Lung (tissue), 12 donors: ENCODE results near the gene ITPRID1. TPM values are rescaled to one million over a fixed set of nuclear protein-coding genes. Genes with fewer than 3 reads are reported as not detected.

Experiments used
- ATAC-seq: fragments of 200-7000 bp; cut with Tn5 transposase; one replicate; pipeline ENCODE4 v1.9.1; 2020; ENCODE audit warnings: moderate number of reproducible peaks; ENCODE audit not compliant: insufficient read depth, low FRiP score
- DNase-seq, 3 donors: peaks; one replicate each; pipeline ENCODE4 v3.0.0-alpha.2; 2013 to 2017
- H3K27ac ChIP-seq, 2 donors: one replicate each; pipeline ENCODE4 v1.5.1; 2013; ENCODE audit warnings: mild to moderate bottlenecking in 2 of 2, moderate library complexity in 2 of 2, control low read depth in 1 of 2, inconsistent platforms in 1 of 2, low read depth in 1 of 2, low read length in 1 of 2
- H3K27me3 ChIP-seq, 3 donors: one replicate each; pipeline ENCODE4 v1.5.1; 2013; ENCODE audit warnings: low read length in 2 of 3; ENCODE audit not compliant: control insufficient read depth in 3 of 3, insufficient read depth in 3 of 3
- H3K36me3 ChIP-seq, 4 donors: one replicate each; pipeline ENCODE4 v1.5.1; 2013; ENCODE audit warnings: low read length in 4 of 4, mild to moderate bottlenecking in 1 of 4, moderate library complexity in 1 of 4; ENCODE audit not compliant: control insufficient read depth in 4 of 4, insufficient read depth in 4 of 4
- H3K4me1 ChIP-seq, 5 donors: one replicate each; pipeline ENCODE4 v1.5.1; 2013; ENCODE audit warnings: low read length in 5 of 5, mild to moderate bottlenecking in 2 of 5, moderate library complexity in 1 of 5; ENCODE audit not compliant: control insufficient read depth in 5 of 5, insufficient read depth in 5 of 5
- H3K4me3 ChIP-seq: one replicate; pipeline ENCODE4 v1.5.1; 2013; ENCODE audit warnings: mild to moderate bottlenecking, control low read depth, moderate library complexity
- H3K9ac ChIP-seq, 2 donors: one replicate each; pipeline ENCODE4 v1.5.1; 2013; ENCODE audit warnings: low read length in 2 of 2, control low read depth in 1 of 2; ENCODE audit not compliant: insufficient read depth in 1 of 2
- H3K9me3 ChIP-seq, 4 donors: one replicate each; pipeline ENCODE4 v1.5.1; 2013; ENCODE audit warnings: low read length in 3 of 4, mild to moderate bottlenecking in 1 of 4, moderate library complexity in 1 of 4; ENCODE audit not compliant: control insufficient read depth in 4 of 4, insufficient read depth in 3 of 4
- CTCF ChIP-seq: IDR thresholded peaks from 2 replicates; pipeline ENCODE4 v1.5.1; 2012; ENCODE audit warnings: mild to moderate bottlenecking; ENCODE audit errors: control extremely low read depth, extremely low read depth
- WGBS, 2 donors: extraction: QIAGEN DNeasy Blood & Tissue Kit; methylation state at CpG; one replicate each; pipeline ENCODE4 v1.1.7; 2013; 5-methylcytosine and 5-hydroxymethylcytosine counted together
- polyA plus RNA-seq, 2 donors: library from polyadenylated mRNA; stranded (reverse); fragments of 200-250 nt; gene quantifications; one replicate each; pipeline ENCODE4 v1.2.1, GENCODE V29; 2013
- total RNA-seq, 2 donors: library from RNA; depleted of rRNA in 1 of 2; stranded (reverse); fragments of >200 nt in 1 of 2; gene quantifications; one replicate each; pipeline ENCODE4 v1.2.1, GENCODE V29; 2014 to 2021
- donor health status: control.
- donor health status: control.
- donor health status: Bipolar disorder and iron deficiency.
- donor health status: healthy.
- donor health status: DM: yes; HTN: yes; CAD: no.

The ITPRID1 gene
- total and polyA plus RNA-seq, 4 donors = 0.03 to 2.4 (median 0.28) TPM

- Histone ChIP-seq H3K4me3 (no peak overlapping the region), H3K36me3 (no peaks in the 10 kb centered on the region), H3K27ac (no peak overlapping the region), H3K9me3 (no peaks in the 10 kb centered on the region), H3K27me3 (no peaks in the 10 kb centered on the region), H3K4me1 (no peaks in the 10 kb centered on the region), H3K9ac (no peak overlapping the region)
- peak in 2 of 3 donors; percentile 37 to 60 for DNase-seq
- 21 to 32% methylated on average over 3 of the region's 3 CpGs for WGBS, 2 donors
- peak; percentile 87 for ATAC-seq
- TF ChIP-seq CTCF = no peak
Measured at GRCh38 chr7:31493714-31494181, 20.1 kb upstream of the ITPRID1 start.

- Histone ChIP-seq H3K27me3 (no peaks in the 10 kb centered on the region), H3K27ac (no peak overlapping the region)
- ATAC-seq = no peak
Measured at GRCh38 chr7:31494421-31494820, 19.5 kb upstream of the ITPRID1 start.

GRCh38 chr7:31495653-31496052 lies 18.2 kb upstream of the ITPRID1 start:
- Histone ChIP-seq H3K27ac (no peak overlapping the region), H3K4me3 (no peak overlapping the region), H3K9me3 (no peaks in the 10 kb centered on the region), H3K4me1 (no peaks in the 10 kb centered on the region), H3K9ac (no peak overlapping the region), H3K36me3 (no peaks in the 10 kb centered on the region), H3K27me3 (no peaks in the 10 kb centered on the region)
- WGBS, 2 donors = 91 to 95% methylated on average over 3 of the region's 3 CpGs
- no peak for TF ChIP-seq CTCF
- ATAC-seq = no peak
- no peak for DNase-seq

More at GRCh38 chr7:31494421-31494820, 19.5 kb upstream of the ITPRID1 start:
- no peaks in the 10 kb centered on the region for H3K9me3 ChIP-seq
- no peaks in the 10 kb centered on the region for H3K4me1 ChIP-seq
- no peak overlapping the region for H3K4me3 ChIP-seq
- no peak overlapping the region for H3K9ac ChIP-seq
- TF ChIP-seq CTCF = no peak
- WGBS, 2 donors = 84 to 87% methylated on average over 5 of the region's 5 CpGs
- H3K36me3 ChIP-seq = no peaks in the 10 kb centered on the region
- DNase-seq = no peak

GRCh38 chr7:31497516-31497915 lies 16.4 kb upstream of the ITPRID1 start:
- TF ChIP-seq CTCF = no peak
- WGBS, 2 donors = 31 to 37% methylated on average over 3 of the region's 3 CpGs

More at GRCh38 chr7:31497516-31497915, 16.4 kb upstream of the ITPRID1 start:
- Histone ChIP-seq H3K4me3 (no peak overlapping the region), H3K27me3 (no peaks in the 10 kb centered on the region), H3K27ac (no peak overlapping the region), H3K9me3 (no peaks in the 10 kb centered on the region), H3K9ac (no peak overlapping the region), H3K36me3 (no peaks in the 10 kb centered on the region), H3K4me1 (no peaks in the 10 kb centered on the region)
- DNase-seq = no peak
- ATAC-seq = no peak
